MM.1S (cell line): ENCODE data around the gene PGF.

Source experiments
- EZH2phosphoT487 ChIP-seq: fragments of 300-600 bp; sonication (generic); IDR thresholded peaks from 2 replicates; pipeline ENCODE4 v1.6.1; 2018; ENCODE audit warnings: antibody characterized with exemption, low read length
- TF ChIP-seq, protein P1 (sequence below): fragments of 300-600 bp; sonication (generic); IDR thresholded peaks from 2 replicates; pipeline ENCODE4 v1.5.1; 2016; ENCODE audit warnings: antibody characterized with exemption, low read length, mixed read lengths

DNA sequence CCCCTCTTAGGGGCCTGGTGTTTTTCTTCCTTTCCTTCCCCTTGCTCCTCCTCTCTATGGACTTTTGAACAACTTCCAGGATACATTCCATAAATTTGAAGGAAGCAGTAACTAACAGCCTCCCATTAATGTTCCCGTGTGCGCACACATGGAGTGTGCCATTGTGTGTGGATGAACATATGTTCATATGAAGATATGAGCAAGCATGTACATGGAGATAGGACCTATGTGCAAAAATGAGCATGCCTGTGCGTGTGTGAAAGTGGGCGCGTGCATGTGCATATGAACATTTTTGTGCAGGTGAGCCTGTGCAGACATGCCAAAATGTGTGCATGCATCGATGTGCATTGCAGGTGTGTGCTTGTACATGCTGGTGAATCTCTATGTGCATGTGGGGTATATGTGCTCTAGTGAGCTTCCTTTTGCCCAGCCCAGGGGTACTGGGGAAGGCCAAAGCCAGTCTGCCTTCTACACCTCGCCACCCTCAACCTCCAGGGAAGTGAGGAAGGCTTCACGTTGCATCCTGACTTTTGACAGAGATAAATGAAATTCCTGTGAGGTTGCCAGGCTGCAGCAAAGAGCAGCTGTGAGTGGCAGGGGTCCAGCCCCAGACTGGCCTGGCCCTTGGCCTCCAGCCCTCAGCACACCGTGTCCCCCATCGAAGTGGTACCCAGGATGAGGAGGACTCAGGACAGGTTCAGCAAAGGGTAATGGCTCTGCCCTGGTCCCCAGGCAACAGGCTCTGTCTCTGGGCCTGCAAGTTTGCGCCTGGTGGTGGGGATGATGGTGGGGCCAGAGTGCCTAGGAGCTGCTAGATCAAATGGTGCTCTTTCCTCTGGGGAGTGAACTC, 21.1 kb upstream of the PGF start:
- TF ChIP-seq, protein P1, sequence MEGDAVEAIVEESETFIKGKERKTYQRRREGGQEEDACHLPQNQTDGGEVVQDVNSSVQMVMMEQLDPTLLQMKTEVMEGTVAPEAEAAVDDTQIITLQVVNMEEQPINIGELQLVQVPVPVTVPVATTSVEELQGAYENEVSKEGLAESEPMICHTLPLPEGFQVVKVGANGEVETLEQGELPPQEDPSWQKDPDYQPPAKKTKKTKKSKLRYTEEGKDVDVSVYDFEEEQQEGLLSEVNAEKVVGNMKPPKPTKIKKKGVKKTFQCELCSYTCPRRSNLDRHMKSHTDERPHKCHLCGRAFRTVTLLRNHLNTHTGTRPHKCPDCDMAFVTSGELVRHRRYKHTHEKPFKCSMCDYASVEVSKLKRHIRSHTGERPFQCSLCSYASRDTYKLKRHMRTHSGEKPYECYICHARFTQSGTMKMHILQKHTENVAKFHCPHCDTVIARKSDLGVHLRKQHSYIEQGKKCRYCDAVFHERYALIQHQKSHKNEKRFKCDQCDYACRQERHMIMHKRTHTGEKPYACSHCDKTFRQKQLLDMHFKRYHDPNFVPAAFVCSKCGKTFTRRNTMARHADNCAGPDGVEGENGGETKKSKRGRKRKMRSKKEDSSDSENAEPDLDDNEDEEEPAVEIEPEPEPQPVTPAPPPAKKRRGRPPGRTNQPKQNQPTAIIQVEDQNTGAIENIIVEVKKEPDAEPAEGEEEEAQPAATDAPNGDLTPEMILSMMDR = no peak
- TF ChIP-seq EZH2phosphoT487 = no peak
